ENCODE measurements around the gene FUT8.
A peak's percentile ranks its signal among the peaks of the same experiment; 100 is the strongest.

FUT8 gene

GRCh38 chr14:65784574-65784973, 372.0 kb downstream of the FUT8 start:
- Histone ChIP-seq H3K4me3 (ENCODE audit: low read depth, low read length) (no peak overlapping the region), H3K27me3 (no peaks in the 10 kb centered on the region), H3K4me1 (no peaks in the 10 kb centered on the region), H3K36me3 (no peaks in the 10 kb centered on the region), H3K9me3 (no peaks in the 10 kb centered on the region)
- TF ChIP-seq CTCF (IDR thresholded peaks at IDR 0.05; ENCODE audit: low read depth, low read length) = no peak
- DNase-seq = no peak

- no peak for TF ChIP-seq CTCF (IDR thresholded peaks at IDR 0.05; ENCODE audit: low read depth, low read length)
- no peaks in the 10 kb centered on the region for H3K9me3 ChIP-seq
- no peaks in the 10 kb centered on the region for H3K36me3 ChIP-seq
- no peak for DNase-seq
- no peak overlapping the region for H3K4me3 ChIP-seq (ENCODE audit: low read depth, low read length)
- no peaks in the 10 kb centered on the region for H3K27me3 ChIP-seq
- no peaks in the 10 kb centered on the region; the same call in 1 of the 2 replicates for H3K4me1 ChIP-seq
These were observed 374.9 kb downstream of the FUT8 start for GRCh38 chr14:65787461-65787860.

- Histone ChIP-seq H3K4me1 (no peaks in the 10 kb centered on the region; the same call in 1 of the 2 replicates), H3K27me3 (no peaks in the 10 kb centered on the region), H3K4me3 (ENCODE audit: low read depth, low read length) (no peak overlapping the region), H3K9me3 (no peaks in the 10 kb centered on the region), H3K36me3 (no peaks in the 10 kb centered on the region)
- TF ChIP-seq CTCF (IDR thresholded peaks at IDR 0.05; ENCODE audit: low read depth, low read length) = no peak
- no peak for DNase-seq
These were observed 376.3 kb downstream of the FUT8 start for GRCh38 chr14:65788876-65789275.

GRCh38 chr14:65789363-65789762, 376.8 kb downstream of the FUT8 start:
- TF ChIP-seq CTCF (IDR thresholded peaks at IDR 0.05; ENCODE audit: low read depth, low read length) = no peak
- H3K4me3 ChIP-seq (ENCODE audit: low read depth, low read length) = no peak overlapping the region
- no peak for DNase-seq
- no peaks in the 10 kb centered on the region for H3K36me3 ChIP-seq
- no peaks in the 10 kb centered on the region; the same call in 1 of the 2 replicates for H3K4me1 ChIP-seq
- no peaks in the 10 kb centered on the region for H3K9me3 ChIP-seq
- no peaks in the 10 kb centered on the region for H3K27me3 ChIP-seq

GRCh38 chr14:65790172-65790815, 377.8 kb downstream of the FUT8 start:
- TF ChIP-seq CTCF (IDR thresholded peaks at IDR 0.05; ENCODE audit: low read depth, low read length) = no peak; the same call in 1 of the 2 replicates
- H3K36me3 ChIP-seq = no peaks in the 10 kb centered on the region
- H3K27me3 ChIP-seq = no peaks in the 10 kb centered on the region
- no peak overlapping the region for H3K4me3 ChIP-seq (ENCODE audit: low read depth, low read length)
- peak; percentile 53 for DNase-seq
- no peaks in the 10 kb centered on the region for H3K9me3 ChIP-seq
- H3K4me1 ChIP-seq = no peaks in the 10 kb centered on the region; the same call in 1 of the 2 replicates

- Histone ChIP-seq H3K4me3 (ENCODE audit: low read depth, low read length) (no peak overlapping the region), H3K27me3 (no peaks in the 10 kb centered on the region), H3K36me3 (no peaks in the 10 kb centered on the region), H3K4me1 (no peaks in the 10 kb centered on the region; the same call in 1 of the 2 replicates), H3K9me3 (no peaks in the 10 kb centered on the region)
- peak; percentile 37 for DNase-seq
- TF ChIP-seq CTCF (IDR thresholded peaks at IDR 0.05; ENCODE audit: low read depth, low read length) = no peak
These were observed 378.9 kb downstream of the FUT8 start for GRCh38 chr14:65791191-65791981.
